Peyer's patch (tissue), 4 donors: Measurements from ENCODE around the gene PHYKPL.

Source experiments
- CTCF ChIP-seq, 6 experiments: fragments of 450-650 bp in 4 of 6; fragments of 200-600 bp in 2 of 6; sonication (generic) in 1 of 6; IDR thresholded peaks; one replicate each; pipeline ENCODE4 v1.5.1; 2017 to 2019; ENCODE audit warnings: antibody characterized with exemption in 6 of 6, mild to moderate bottlenecking in 3 of 6, moderate library complexity in 1 of 6
- POLR2A ChIP-seq, 2 donors: fragments of 450-650 bp; IDR thresholded peaks; one replicate each; pipeline ENCODE4 v1.5.1; 2017; ENCODE audit warnings: antibody characterized with exemption in 2 of 2, mild to moderate bottlenecking in 2 of 2, moderate library complexity in 2 of 2

- TF ChIP-seq CTCF (IDR thresholded peaks at IDR 0.05) (no peak), POLR2A (IDR thresholded peaks at IDR 0.05) (no peak)
Observed at GRCh38 chr5:178170455-178170854, 62.1 kb downstream of the PHYKPL start.
